ENCODE measurements around the gene CUL1. TPM values are rescaled to one million over a fixed set of nuclear protein-coding genes. Genes with fewer than 3 reads are reported as not detected.
A peak's percentile ranks its signal among the peaks of the same experiment; 100 is the strongest.

CUL1 gene
- total RNA-seq, 1 experiment from 2014 or later = 49.2 TPM

- ChIA-PET CTCF (no interaction called here), POLR2A (no interaction called here)
- no peak for DNase-seq (ENCODE audit: unreplicated experiment)
- intact Hi-C loops (cut with micrococcal nuclease) = no loop called here
- H3K27me3 Mint-ChIP-seq (ENCODE audit: insufficient read depth, unreplicated experiment) = no peaks in the 10 kb centered on the region
- no peaks in the 10 kb centered on the region for H3K9me3 Mint-ChIP-seq (ENCODE audit: unreplicated experiment)
- no TSS peak for BruUV-seq (replicated peaks)
- peaks cover 6% of the 10 kb centered on the region for H3K4me1 Mint-ChIP-seq (ENCODE audit: insufficient read depth, unreplicated experiment)
- no peak overlapping the region for H3K4me3 Mint-ChIP-seq (ENCODE audit: unreplicated experiment)
- no peaks in the 10 kb centered on the region for H3K36me3 Mint-ChIP-seq (ENCODE audit: insufficient read depth, unreplicated experiment)
- TF ChIP-seq, protein P1, sequence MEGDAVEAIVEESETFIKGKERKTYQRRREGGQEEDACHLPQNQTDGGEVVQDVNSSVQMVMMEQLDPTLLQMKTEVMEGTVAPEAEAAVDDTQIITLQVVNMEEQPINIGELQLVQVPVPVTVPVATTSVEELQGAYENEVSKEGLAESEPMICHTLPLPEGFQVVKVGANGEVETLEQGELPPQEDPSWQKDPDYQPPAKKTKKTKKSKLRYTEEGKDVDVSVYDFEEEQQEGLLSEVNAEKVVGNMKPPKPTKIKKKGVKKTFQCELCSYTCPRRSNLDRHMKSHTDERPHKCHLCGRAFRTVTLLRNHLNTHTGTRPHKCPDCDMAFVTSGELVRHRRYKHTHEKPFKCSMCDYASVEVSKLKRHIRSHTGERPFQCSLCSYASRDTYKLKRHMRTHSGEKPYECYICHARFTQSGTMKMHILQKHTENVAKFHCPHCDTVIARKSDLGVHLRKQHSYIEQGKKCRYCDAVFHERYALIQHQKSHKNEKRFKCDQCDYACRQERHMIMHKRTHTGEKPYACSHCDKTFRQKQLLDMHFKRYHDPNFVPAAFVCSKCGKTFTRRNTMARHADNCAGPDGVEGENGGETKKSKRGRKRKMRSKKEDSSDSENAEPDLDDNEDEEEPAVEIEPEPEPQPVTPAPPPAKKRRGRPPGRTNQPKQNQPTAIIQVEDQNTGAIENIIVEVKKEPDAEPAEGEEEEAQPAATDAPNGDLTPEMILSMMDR (IDR thresholded peaks at IDR 0.05; ENCODE audit: unreplicated experiment) = no peak
- H3K27ac Mint-ChIP-seq (ENCODE audit: low read depth, unreplicated experiment) = no peak overlapping the region
Measured at GRCh38 chr7:148661471-148661870, 37.2 kb upstream of the CUL1 start.

- intact Hi-C loops (cut with micrococcal nuclease) = no loop called here
- Mint-ChIP-seq H3K27ac (ENCODE audit: low read depth, unreplicated experiment) (no peak overlapping the region), H3K9me3 (ENCODE audit: unreplicated experiment) (no peaks in the 10 kb centered on the region), H3K4me3 (ENCODE audit: unreplicated experiment) (no peak overlapping the region), H3K27me3 (ENCODE audit: insufficient read depth, unreplicated experiment) (no peaks in the 10 kb centered on the region), H3K4me1 (ENCODE audit: insufficient read depth, unreplicated experiment) (peaks cover 6% of the 10 kb centered on the region), H3K36me3 (ENCODE audit: insufficient read depth, unreplicated experiment) (no peaks in the 10 kb centered on the region)
- peak; percentile 13 for DNase-seq (ENCODE audit: unreplicated experiment)
- TF ChIP-seq, protein P1 (IDR thresholded peaks at IDR 0.05; ENCODE audit: unreplicated experiment) = no peak
- BruUV-seq (replicated peaks) = no TSS peak
- POLR2A ChIA-PET = no interaction called here
- CTCF ChIA-PET = no interaction called here
Measured at GRCh38 chr7:148662646-148663045, 36.1 kb upstream of the CUL1 start.

DNA sequence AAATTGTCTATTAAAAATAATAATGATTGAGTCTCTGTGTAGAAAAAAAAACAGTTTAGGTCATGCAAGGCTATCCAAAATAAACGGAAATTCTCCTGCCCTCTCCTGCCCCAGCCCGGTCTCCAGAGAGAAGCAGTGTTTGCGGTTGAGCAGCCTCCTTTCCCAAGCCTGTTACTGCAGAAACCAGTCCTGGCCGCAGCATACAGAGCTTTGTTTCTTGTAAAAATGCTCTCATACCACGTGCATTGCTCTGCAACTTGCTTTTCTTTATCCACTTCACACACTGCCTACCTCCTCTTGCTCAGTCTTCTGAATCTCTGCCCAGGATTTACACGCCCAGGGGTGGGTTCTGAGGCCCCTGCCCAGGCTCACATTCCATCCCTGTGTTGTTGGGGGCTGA lies 34.4 kb upstream of the CUL1 start:
- intact Hi-C loops (cut with micrococcal nuclease) = no loop called here
- DNase-seq (ENCODE audit: unreplicated experiment) = no peak
- no peak overlapping the region for H3K27ac Mint-ChIP-seq (ENCODE audit: low read depth, unreplicated experiment)
- BruUV-seq (replicated peaks) = no TSS peak
- no peak overlapping the region for H3K4me3 Mint-ChIP-seq (ENCODE audit: unreplicated experiment)
- H3K4me1 Mint-ChIP-seq (ENCODE audit: insufficient read depth, unreplicated experiment) = peaks cover 6% of the 10 kb centered on the region
- CTCF ChIA-PET = interaction anchor here (0.5 to 0.6 kb wide), 2 partner anchors 89 to 405 kb away, joined by 3 read pairs; no protein-coding TSS in a partner anchor
- H3K36me3 Mint-ChIP-seq (ENCODE audit: insufficient read depth, unreplicated experiment) = no peaks in the 10 kb centered on the region
- TF ChIP-seq, protein P1 (IDR thresholded peaks at IDR 0.05; ENCODE audit: unreplicated experiment) = no peak
- no peaks in the 10 kb centered on the region for H3K27me3 Mint-ChIP-seq (ENCODE audit: insufficient read depth, unreplicated experiment)
- no peaks in the 10 kb centered on the region for H3K9me3 Mint-ChIP-seq (ENCODE audit: unreplicated experiment)
- POLR2A ChIA-PET = no interaction called here

- DNase-seq (ENCODE audit: unreplicated experiment) = no peak
- intact Hi-C loops (cut with micrococcal nuclease) = no loop called here
- Mint-ChIP-seq H3K36me3 (ENCODE audit: insufficient read depth, unreplicated experiment) (no peaks in the 10 kb centered on the region), H3K27ac (ENCODE audit: low read depth, unreplicated experiment) (no peak overlapping the region), H3K4me1 (ENCODE audit: insufficient read depth, unreplicated experiment) (peaks cover 6% of the 10 kb centered on the region), H3K9me3 (ENCODE audit: unreplicated experiment) (no peaks in the 10 kb centered on the region), H3K27me3 (ENCODE audit: insufficient read depth, unreplicated experiment) (no peaks in the 10 kb centered on the region), H3K4me3 (ENCODE audit: unreplicated experiment) (no peak overlapping the region)
- POLR2A ChIA-PET = interaction anchor here (0.5 kb wide), 1 partner anchor 16 kb away, joined by 3 read pairs; no protein-coding TSS in a partner anchor
- no TSS peak for BruUV-seq (replicated peaks)
- CTCF ChIA-PET = no interaction called here
- TF ChIP-seq, protein P1 (IDR thresholded peaks at IDR 0.05; ENCODE audit: unreplicated experiment) = no peak
Measured at GRCh38 chr7:148665221-148665620, 33.5 kb upstream of the CUL1 start.

All from MCF 10A (cell line).